Activated CD8-positive, alpha-beta memory T cell treated with anti-CD3 and anti-CD28 coated beads, Interleukin-2, amount 50 U/mL, for 4 hours (primary cell): ENCODE results near the gene SFXN2.
"Not testable (repeated sequence)": the region's sequence is repeated elsewhere in the genome, so short reads cannot be mapped to it uniquely, and the experiment has no call there.

Experiments
- DNase-seq: peaks from one replicate; pipeline ENCODE4 v3.0.0-alpha.2; 2020

SFXN2 gene

DNA sequence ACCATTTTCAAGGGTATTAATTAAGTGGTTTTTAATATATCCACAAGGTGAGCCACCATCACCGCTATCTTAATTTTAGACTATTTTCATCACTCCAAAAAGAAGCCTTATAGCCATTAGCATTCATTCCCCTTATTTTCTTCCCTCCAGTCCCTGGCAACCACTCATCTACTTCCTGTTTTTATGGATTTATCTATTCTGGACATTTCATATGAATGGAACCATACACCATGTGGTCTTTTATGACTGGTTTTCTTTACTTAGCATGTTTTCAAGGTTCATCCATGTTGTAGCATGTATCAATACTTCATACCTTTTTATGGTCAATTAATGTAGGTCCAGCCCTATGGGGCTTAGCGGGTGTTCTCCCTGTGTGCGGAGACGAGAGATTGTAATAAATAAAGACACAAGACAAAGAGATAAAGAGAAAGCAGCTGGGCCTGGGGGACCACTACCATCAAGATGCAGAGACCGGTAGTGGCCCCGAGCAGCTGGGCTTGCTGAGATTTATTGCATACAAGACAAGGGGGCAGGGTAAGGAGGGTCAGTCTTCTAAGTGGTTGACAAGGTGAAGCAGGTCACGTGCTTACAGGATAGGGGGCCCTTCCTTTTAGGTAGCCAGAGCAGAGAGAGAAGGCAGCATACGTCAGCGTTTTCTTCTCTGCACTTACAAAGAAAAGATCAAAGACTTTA lies 44.0 kb downstream of the SFXN2 start:
- DNase-seq: no peak

DNA sequence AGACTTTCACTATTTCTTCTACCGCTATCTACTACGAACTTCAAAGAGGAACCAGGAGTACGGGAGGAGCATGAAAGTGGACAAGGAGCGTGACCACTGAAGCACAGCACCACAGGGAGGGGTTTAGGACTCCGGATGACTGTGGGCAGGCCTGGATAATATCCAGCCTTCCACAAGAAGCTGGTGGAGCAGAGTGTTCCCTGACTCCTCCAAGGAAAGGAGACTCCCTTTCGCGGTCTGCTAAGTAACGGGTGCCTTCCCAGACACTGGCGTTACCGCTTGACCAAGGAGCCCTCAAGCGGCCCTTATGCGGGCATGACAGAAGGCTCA lies 44.5 kb downstream of the SFXN2 start:
- not testable (repeated sequence) for DNase-seq

DNA sequence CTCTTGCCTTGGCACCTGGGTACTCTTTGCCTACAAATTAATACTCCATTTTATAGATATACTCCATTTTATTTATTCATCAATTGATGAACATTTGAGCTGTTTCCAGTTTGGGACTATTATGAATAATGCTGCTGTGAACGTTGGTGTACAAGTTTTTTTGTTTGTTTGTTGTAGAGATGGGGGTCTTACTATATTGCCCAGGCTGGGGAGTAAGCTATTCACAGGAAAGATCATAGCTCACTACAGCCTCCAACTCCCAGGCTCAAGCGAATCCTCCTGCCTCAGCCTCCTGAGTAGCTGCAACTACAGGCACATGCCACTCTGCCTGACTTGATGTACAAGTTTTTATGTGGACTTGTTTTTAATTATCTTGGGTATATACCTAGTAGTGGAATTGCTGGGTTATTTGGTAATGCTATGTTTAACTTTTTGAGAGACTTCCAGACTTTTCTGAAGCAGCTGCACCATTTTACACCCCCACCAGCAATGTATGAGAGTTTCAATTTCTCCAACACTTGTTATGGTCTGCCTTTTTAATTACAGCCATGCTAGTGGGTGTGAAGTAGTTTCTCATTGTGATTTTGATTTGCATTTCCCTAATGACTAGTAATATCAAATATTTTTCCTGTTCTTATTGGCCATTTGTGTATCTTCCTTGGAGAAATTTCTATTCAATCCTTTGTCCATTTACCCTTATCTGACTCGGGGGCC lies 45.2 kb downstream of the SFXN2 start:
- no peak for DNase-seq

DNA sequence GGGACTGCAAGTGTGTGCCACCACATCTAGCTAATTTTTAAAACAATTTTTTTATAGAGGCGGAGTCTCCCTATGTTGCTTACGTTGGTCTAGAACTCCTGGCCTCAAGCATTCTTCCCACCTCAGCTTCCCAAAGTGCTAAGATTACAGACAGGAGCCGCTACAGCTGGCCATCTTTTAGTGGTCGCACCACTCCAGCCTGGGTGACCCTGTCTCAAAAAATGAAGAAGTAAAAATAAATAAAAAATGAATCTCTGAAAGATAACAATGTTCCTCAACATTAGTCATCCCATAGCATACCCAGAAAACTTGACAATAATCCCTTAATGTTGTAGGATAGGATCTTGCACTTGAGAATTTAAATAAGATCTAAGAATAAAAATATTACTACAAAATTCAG lies 47.5 kb downstream of the SFXN2 start:
- no peak for DNase-seq

DNA sequence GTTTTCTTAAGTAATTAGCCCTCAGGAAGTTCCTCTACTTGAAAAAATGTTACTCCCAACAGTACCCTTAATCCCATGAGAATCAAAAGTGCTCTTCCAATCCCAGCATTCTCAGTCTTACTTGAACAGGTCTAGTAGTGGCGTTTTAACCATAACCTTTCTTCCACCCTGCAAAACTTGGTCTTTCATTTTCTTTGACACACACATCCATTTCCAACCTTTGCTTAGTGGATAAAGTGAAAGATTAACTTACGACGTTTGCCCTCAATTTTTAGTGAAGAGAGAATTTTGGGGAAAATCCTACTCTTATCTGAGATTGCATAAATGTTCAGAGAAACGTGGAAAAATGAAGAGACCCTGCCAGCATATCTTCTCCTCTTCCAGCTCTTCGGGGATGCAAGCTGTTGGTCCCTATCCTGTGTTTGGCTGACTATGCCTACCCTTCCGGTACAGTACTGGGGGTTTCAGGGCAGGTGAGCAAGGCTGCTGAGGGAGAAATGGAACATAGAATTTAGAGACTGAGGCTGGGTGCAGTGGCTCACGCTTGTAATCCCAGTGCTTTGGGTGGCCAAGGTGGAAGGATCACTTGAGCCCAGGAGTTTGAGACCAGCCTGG lies 48.1 kb downstream of the SFXN2 start:
- no peak for DNase-seq

DNA sequence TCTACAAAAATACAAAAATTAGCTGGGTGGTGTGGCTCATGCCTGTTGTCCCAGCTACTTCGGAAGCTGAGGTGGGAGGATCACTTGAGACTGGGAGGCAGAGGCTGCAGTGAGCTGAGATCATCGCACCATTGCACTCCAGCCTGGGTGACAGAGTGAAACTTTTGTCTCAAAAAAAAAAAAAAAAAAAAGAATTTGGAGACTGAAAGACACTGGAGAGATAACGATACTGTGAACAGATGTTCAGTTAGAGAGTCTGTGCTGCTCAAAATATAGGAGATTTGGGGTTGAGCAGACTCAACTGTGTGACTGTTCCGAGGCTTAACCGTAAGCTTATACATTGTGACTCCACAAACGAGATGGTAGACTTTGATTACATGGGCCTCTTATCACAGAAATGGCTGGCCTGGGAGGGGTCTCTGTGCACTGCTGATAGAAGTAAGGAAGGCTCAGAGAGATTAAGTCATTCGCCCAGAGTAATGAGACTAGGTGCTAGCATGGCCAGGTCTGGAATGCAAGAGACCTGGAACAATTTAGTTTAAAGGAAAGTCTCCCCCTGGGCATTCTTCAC lies 48.7 kb downstream of the SFXN2 start:
- no peak for DNase-seq

DNA sequence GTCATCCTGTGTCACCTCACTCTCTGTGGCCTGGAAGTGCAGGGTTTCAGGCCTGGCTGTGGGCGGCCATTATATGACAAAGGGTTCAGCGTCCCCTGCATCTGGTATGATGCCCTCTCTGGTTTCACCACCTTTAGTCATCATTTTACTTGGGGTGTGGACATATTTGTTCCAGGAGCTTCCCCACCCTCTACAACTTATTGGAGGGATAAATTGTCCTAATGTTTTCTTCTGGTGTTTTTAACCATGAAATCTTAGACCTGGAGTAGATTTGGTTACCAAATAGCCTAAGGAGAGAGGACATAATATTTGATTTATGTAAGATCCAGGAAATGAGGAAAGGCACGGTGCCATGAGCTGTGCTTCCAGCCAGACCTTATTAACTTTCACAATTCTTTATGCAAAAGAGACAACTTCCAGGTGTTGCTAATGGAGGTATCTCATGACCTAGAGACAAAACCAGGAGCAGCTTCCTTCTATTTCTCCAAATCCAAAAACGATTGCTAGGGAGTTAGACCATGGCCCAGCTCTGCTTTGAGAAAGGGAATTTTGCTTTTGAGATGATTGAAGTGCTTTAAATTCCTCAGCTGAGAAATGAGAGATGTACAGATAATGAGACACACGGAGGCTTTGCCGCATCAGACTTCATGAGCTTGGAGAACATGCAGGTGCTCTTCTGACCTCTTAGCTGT lies 50.2 kb downstream of the SFXN2 start:
- DNase-seq: no peak

DNA sequence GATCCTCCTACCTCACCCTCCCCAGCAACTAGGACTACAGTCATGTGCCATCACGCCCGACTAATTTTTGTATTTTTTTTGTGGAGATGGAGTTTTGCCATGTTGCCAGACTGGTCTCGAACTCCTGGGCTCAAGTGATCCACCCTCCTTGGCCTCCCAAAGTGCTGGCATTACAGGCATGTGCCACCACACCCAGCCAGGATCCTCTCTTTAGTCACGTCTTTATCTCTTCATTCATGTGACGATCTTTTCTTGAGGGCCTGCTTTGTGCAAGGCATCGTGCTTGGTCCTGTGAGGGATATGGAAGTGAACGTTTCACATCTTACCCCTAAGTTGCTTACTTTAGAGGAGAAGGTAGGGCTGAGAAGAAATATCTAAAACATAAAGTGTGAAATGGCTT lies 50.9 kb downstream of the SFXN2 start:
- DNase-seq: no peak

DNA sequence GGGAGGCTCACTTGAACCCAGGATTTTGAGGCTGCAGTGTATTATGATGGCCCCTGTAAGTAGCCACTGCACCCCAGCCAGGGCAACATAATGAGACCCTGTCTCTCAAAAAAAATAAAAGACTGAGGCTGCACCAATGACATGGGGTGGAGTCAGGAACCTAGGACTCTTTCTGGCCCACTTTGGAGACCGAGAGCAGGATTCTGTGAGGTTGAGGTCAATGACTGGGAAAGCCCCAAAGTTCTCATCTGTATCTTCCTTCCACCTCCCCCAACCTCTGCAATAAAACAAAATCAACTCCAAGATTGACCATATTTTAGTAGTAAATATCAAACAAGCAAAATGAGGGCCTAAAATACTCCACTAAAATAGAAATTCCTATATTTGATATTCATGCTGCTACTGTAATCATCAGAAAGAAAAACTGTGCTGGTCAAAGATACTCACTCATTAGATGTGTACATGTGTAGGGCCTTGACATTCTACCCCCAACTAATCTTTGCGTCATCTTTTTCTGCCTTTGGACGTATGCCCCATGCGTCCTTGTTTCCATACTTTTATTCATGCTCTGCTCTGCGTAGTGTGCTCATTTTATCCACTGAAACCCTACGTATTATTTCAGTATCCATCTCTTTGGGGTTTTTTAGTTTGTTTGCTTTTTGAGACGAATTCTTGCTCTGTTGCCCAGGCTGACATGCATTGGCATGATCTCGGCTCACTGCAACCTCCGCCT lies 53.2 kb downstream of the SFXN2 start:
- no peak for DNase-seq

DNA sequence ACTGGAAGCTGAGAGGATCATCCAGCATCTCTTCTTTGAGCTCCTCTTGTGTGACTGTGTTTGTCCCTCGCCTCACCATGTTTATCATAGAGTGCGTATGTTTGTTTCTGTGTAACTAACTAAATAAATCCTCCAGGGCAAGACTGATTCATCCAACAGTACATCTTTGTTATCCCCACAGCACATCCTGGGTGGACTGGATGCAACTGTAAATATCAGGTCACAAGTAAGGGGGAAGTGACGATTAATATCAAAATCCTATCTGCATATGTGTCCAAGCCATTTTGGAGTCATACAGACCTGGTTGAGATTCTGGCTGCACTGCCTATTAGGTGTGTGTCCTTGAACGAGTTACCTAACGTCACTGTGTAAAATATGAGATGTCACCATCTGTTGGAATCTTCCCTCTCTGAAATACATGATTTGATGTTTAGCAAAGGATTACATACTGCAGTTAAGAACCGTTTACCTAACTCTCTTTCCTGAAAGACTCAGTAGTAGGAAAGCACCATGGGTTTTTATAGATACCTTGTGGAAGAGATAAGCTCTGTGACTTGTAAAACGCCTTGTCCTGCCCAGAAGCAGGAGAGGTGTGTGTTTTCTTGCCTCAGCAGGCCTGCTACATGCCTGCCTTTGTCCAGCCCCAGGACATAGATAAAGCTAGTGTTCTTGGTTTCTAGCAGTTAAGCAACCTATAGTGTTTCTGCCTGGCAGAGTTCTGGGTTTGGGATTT lies 55.1 kb downstream of the SFXN2 start:
- no peak for DNase-seq

DNA sequence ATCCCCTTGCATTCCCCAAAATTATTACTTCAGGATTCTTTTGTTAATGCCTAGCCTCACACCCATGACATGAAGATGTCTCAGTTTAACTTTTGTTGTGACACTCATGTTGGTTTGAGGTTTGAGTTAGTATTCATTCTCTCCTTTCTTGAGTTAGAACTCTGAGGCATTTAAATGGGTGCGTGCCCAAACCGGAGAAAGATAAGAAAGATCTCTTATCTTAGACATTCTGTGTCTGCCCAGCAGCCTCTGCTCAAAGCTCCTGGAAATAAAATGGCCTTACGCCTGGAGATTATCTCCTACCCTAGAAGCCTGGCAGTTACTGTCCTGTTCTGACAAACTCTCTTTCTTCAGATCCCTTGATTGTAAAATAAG lies 55.7 kb downstream of the SFXN2 start:
- no peak for DNase-seq

DNA sequence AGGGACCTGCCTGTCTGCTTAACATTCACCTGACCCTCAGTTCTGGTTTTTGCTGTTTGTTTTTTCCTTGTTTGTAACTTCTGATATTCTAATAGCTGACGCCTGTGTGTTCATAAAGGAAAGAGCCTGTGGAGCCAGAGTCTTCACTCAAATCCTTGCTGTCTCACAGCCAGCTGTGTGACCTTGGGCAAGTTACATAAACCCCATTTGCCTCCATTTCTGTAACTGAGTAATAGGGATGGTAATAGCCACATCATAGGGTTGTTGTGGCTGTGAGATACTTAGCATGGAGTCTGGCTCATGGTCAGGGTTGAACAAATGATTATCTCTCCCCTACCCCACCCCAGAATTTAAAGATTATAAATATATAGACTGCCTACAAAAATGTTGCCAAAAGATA lies 56.4 kb downstream of the SFXN2 start:
- DNase-seq: no peak

DNA sequence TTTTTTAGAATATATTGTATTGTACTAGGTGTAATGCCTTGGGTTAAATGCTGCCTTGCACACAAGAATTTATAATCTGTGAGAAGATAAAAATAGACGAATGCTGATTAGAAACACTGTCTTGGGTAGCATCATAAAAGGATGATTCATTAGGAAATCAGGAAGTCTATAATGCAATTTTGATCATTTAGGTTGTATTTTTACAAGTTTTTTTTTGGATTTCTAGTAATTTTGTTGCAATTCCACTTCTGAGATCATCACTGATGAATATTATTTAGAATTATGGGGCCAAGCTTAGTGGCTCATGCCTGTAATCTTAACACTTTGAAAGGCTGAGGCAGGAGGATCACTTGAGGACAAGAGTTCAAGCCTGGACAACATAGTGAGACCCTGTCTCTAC lies 58.9 kb downstream of the SFXN2 start:
- no peak for DNase-seq

DNA sequence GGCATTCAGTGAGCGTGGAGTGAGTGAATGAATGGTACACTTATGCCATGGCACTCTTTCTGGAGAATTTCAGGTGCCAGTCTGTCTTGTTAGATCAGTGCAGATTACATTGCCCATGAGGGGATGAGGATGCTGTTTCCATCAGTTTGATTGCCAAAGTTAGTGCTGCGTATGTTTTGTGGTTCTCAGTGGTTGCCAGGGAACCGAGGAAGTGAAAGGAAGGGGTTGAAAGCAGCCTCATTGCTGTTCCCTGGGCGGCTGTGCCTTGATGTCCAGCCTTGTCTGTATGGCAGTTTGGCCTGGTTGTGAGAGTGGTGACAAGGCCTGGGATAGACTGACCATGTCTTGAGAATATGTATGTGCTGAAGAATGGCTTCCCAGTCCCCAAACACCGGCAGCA lies 59.5 kb downstream of the SFXN2 start:
- no peak for DNase-seq

DNA sequence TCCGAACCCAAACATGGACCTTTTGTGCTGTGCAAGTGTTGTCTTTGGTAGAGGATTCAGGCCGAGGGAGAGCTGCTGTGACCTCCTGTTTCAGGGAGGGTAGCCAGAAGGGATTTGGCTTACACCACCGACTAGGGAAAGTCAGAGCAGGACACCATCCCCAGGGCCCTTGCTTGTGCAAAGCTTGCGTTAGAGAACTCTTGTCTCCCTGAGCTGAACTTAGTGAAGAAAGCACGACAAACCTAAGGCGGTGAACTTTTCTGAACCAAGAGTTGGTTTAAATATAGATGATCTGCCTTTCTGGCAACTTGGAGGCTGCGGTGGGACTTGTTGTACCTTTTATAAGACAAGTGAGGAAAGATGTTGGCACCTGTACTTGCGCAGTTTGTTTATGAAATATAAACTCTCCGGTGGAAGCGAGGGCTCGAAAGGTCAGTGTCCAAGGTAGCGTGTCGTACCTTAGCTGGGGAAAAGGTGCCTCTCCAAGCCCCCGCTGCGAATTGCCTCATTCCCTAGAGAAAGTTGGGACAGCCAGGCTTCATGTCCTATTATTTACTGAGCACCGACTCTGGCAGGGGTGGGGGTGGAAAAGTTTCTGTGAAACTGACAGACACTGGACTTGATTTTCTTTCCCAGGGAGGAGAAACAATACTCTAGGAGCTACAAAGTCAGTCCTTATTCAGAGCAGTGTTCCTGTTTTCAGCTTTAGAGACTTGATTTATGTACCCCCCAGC lies 60.9 kb downstream of the SFXN2 start:
- DNase-seq: no peak

DNA sequence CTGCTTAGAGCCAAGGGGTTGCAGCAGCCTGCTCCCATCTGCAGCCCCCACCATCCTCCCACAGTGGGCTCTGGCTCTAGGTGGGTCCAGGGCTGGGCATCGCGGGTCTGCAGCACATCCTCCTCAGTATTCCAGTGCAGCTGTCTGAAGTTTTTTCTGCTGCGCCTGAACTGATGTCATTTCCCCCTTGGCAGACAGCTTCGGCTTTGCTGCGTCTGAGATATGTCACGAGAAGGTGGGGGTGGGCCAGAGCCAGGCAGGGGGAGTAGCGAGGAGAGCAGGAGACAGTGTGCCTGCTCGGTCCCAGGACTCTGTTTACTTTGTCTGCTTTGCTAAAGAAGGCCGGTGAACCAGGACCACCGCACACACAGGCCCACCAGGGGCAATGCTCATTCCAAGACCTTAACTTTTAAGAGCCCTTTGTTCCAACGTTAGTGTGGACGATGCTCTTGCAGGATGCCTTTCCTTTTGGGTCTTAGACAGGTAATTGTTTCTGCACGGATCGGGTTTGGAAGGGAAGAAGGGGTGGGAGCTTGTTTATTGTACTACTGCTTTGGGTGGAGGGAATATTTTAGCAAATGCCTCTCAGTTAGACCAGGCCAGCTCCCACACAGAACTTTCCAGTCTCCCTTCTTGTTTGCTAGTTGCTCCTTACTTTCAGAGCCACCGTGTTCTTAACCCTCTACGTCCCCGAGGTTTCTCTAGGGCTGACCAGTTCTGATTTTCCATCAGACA lies 61.7 kb downstream of the SFXN2 start:
- no peak for DNase-seq

DNA sequence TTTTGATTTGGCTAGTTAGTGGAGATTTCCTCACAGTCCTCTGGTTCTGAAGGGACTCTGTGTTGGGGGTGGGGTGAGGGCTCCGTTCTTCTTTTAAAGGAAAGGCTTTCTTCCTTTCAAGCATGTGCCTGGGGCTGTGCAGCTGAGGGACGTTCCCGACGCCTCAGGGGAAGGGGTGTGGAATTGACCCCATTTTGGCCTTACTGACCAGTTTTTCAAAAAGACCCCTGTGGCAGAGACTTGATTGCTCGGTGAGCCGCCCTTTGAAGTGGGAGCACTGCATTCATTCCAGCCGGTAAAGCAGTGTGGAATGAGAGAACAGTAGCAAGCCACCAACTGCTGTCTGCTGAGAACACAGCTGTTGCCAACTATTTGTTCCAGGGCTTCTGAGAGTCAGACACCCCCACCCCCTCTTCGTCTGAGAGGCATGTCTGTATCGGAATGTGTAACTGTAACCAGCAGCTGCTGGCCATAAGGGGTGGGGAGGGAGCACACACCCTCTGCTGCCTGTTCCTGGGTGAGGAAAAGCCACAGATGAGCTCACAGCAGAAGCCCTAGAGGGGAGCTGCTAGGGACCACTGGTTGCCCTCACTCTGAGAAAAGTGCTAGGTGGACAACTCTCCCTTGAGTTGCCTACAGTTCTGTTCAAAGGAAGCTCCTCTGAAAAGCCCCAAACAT lies 62.5 kb downstream of the SFXN2 start:
- no peak for DNase-seq

DNA sequence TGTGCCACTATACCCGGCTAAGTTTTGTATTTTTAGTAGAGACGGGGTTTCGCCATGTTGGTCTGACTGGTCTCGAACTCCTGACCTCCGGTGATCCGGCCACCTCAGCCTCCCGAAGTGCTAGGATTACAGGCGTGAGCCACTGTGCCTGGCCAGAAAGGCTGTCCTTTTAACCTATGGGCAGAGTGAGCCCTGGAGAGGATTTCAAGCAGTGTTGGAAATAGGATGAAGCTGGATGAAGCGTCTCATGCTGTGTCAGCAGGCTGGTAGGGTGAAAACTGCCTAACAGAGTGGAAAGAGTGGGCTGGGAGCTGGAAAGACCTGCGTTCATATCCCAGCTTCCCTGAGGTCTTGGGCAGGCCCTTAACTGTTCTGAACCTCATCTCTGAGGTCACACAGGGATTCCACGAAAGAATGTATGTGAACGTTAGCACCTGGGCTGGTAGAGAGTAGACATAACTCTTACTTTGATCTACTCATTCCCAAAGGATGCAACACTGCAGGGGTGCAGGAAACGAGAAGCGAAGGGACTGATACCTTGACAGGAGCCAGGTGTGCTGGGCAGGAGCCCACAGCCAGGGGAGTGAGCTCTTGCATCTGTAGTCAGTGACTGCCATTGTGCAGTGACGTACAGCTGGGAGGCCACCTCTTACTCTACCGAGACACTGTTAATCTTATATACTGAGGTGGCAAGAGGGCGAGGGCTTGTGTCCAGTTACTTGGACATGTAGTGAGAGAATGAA lies 63.4 kb downstream of the SFXN2 start:
- DNase-seq: no peak

DNA sequence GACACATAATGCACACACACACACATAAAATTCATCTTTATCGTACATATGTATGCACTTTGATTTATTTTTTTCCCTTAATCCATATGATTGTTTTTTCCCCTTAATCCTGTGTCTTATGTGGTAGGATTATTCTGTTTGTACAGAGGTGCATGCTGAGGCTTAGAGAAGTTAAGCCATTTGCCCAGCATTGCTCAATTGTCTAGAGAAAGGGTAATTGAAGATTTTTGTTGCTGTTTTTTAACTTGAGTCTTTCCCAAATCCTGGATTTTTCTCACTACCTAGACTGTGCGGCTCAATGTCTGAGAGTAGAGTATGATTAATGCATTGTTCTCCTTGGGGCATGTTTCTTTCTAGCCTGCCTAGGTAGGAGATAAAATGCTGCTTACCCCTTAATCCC lies 64.3 kb downstream of the SFXN2 start:
- DNase-seq: no peak
